Stimulated activated CD4-positive, alpha-beta T cell treated with anti-CD3 and anti-CD28 coated beads, Interleukin-2, amount 100 ng/mL, for 48 hours (primary cell): ENCODE data around the gene GCAT.

Source experiments
- DNase-seq, 2 donors: peaks; one replicate each; pipeline ENCODE4 v3.0.0-alpha.2; 2020

GCAT gene

DNA sequence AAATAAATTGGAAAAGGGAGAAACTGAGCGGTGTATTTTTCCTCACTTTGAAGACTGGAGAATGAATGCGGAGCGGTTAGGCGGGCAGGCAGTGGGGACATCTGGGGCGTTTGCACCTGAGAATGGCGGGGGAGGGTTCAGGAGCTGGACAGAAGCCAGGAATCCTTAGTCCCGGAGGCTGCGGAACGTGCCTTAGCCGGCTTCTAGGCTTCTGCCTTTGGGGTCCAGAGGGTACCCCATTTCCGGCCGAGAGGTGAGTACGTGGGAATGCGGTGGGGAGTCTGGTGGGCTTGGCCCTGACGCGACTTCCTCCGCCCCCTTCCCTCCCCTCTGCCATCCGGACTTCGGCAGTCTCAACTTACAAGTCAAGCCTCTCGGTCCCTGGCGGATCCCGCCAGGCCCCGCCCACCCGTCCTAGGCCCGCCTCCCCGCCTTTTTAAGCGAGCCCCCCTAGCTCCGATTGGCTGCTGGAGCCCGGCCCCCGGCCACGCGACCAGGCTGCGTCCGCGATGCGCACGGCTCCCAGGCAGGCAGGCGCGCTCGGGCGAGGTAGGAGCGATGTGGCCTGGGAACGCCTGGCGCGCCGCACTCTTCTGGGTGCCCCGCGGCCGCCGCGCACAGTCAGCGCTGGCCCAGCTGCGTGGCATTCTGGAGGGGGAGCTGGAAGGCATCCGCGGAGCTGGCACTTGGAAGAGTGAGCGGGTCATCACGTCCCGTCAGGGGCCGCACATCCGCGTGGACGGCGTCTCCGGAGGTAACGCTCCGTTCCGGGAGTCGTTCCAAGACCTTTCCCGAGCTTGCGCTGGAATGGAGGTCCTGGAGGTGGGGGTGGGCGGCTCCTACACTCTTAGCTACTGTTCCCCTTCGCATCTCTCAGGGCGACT, at the start of gene GCAT:
Gene GCAT, plus strand, starts transcription at position 525 of the 884 bp plus-strand sequence. Its CDS starts 34 bp downstream, at position 559.
- DNase-seq, result peak; percentile 88 to 91

GRCh38 chr22:37758694-37759093, 49.0 kb upstream of the GCAT start:
- DNase-seq, result no peak

DNA sequence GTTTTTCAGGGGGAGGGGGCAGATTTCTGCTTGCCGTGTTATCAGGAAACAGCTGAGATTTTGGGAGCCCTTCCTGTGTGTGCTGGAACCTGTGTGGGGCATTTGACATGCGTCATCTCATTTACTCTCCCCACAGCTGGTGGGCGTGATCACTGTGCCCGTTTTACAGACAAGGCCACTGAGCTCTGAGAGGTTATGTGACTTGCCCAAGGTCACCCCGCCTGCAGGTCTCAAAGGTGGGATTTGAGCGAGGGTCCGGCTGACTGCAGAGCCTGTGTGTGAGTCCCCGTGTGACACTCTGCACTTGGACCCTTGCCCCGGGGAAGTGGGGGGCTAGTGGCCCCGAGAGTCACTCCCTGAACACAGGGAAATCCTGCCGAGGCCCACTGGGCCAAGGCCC, 48.5 kb upstream of the GCAT start:
- no peak for DNase-seq

DNA sequence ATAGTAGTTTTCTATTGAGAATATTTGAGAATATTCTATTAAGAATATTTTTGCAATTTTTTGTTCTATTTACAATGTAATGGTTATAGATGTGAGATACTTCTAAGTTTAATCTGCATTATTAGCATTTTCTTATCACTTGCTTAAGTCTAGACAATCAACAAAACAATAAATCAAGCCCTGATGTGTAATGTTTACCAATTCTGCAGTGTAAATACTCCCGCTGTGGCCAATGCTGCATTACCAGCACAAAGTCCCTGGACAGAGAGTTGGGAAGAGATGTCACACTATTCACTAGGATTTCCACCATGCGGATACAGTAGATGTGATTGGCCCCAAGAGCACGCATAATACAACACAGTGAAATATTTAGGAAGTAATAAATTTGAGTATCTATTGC, 47.6 kb upstream of the GCAT start:
- DNase-seq, result no peak

DNA sequence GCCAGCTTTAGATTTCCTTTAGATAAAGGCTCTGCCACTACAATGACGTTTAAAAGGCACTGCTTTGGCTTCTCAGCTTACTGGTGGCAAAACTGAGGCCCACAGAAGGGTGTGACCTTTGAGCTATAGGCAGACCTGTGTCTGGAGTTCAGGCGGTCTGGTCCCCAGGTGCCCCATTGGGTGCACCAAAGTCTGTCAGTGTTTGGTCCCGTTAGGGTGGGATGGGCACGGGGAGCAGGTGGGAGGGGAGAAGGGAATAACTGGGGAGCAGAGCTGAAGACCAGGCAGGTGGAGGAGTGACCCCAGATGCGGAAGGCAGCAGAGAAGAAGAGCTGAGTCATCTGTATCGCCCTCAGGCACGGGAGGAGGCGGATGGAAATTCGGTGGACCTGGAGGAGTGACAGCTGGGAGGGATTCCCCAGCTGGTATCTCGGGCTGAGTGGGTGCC, 45.3 kb upstream of the GCAT start:
- DNase-seq, result no peak

DNA sequence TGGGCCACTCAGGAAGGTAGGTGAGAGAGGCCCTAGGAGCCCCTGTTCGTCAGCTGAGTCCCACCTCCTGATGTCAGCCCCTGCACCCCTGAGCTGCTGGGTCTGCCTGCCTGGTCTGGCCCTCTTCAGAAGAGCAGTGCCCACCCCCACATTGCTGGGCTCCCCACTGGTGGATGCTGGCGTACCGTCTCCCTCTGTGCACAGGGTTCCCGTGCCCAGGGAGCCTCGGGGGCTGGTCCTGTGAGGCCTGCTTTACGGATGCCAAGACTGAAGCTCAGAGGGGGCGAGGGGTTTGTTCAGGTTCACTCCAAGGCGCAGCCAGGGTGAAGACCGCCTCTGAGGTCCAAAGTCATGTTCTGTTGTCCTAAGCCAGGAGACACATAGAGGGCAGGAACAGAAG, 44.7 kb upstream of the GCAT start:
- no peak for DNase-seq

GRCh38 chr22:37763652-37764051, 44.1 kb upstream of the GCAT start:
- DNase-seq, result no peak

DNA sequence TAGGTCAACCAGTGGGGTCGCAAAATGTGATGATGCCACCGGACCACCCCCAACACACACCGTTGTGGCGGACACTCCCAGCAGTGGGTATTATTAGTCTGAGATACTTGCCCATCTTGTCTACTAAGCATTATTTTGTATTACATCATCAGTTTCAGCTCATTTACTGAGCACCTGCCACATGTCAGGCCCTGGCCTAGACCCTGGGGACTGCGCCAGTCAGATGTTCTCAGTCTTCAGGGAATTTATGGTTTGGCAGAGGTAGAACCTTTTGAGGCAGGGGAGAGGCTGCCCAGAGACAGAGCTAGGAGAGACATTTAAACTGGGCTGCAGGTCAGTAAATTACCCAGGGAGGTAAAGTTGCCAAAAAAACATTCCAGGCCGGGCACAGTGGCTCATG, 43.1 kb upstream of the GCAT start:
- DNase-seq, result no peak

GRCh38 chr22:37765498-37765897, 42.2 kb upstream of the GCAT start:
- DNase-seq, result no peak

- no peak for DNase-seq
Observed at GRCh38 chr22:37765953-37766576, 41.7 kb upstream of the GCAT start.

GRCh38 chr22:37768273-37768672, 39.5 kb upstream of the GCAT start:
- DNase-seq, result no peak

GRCh38 chr22:37769056-37769455, 38.7 kb upstream of the GCAT start:
- DNase-seq, result no peak

DNA sequence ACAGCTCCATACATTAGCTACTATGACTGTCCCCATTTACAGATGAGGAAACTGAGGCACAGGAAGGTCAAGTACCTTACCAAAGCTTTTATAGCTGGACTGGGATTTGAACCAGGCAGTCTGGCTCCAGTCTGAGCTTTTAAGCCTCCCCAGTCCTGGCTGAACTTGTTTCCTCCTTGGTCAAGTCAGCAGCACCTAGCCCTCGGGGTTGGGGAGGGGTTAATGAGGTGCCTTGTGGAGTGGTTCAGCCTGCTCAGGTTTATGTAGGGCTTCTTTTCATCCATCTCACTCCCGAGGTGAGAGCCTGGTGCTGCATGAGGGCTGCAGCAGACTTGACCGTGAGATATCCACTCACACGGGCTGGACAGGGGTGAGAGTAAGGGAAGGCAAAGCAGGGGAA, 36.7 kb upstream of the GCAT start:
- DNase-seq, result no peak

- no peak for DNase-seq
Observed at GRCh38 chr22:37771702-37772427, 35.9 kb upstream of the GCAT start.

DNA sequence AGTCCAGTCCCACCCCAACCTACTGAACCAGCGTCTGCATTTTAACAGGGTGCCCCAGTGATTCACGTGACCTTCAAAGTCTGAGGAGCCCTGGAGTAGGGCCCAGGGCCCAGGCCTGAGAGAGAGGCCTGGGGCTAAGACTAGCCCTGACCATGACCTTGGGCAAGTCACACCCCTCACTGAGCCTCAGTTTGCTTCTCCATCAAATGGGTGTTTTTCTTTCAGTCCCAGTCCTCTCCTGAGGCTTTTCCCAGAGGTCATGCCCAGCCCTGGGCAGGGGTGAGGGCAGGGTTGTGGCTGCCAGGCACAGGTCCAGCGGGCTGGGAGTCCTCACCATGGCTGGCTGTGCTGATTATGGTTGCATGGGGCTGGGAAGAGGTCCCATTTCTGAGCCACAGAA, 33.0 kb upstream of the GCAT start:
- no peak for DNase-seq

GRCh38 chr22:37775785-37776638, 31.7 kb upstream of the GCAT start:
- no peak for DNase-seq

DNA sequence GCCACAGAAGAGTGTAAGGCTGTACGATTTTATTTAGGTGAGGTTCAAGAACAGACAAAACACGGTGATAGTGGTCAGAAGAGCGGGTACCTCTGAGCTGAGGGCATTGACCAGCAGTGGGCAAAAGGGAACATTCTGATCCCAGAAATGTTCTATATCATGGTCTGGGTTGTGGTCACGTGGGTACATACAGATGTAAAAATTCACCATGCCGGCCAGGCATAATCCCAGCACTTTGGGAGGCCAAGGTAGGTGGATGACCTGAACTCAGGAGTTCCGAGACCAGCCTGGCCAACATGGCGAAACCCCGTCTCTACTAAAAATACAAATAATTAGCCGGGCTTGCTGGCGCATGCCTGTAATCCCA, 31.1 kb upstream of the GCAT start:
- no peak for DNase-seq

DNA sequence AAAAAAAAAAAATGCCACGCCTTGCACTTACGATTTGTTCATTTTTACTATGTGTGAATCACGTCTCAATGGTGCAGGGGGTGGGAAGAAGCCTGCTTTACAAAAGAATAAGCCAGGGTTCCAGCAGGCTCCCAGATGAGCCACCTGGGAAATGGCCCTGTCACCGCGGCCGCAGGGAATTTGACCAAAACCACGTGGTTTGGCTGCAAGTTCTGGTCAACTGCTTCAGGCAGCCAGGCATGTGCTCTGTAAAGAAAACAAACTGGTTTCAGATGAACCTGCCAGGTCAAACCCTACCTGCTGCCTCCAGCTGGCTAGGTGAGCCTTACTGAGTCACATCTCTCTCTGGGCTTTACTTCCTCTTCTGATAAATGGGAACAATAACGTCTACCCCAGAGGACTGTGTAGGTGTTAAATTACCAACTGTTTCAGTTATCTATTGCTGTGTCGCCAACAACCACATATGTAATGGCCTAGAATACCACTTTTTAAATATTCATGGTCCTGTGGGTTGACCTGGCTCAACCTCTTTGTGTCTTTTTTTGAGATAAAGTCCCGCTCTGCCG, 30.5 kb upstream of the GCAT start:
- no peak for DNase-seq

GRCh38 chr22:37778370-37779009, 29.2 kb upstream of the GCAT start:
- DNase-seq, result no peak

DNA sequence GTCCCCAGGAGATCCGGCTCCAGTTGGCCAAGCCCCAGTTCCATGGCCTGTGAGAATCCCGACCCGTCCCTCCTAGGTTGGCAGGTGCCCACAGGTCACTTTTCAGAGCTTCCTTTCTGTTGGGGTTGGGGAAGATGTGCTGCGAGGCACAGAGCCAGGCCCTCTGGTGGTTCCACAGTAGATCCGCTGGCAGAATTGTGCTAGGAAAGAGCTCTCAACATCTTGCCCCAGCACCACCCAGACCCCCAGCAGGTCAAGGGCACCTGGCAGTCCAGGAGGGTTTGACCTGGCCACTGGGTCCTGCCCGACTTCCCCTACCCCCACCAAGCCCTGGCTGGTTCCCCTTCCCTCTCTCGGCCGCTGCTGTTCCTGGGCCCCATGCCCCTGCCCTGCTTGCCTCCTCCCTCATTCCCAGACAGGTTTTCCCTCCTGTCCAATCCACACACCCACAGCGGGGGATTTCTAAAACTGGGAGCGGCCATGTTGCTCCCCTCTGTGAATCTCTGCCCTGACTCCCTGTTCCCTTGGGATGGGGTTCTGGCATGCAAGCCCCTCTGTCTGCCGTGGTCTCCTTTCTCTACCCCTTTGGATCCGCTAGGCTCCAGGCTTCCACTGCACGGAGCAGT, 26.2 kb upstream of the GCAT start:
- DNase-seq, result no peak
